Colonic mucosa (tissue), 4 donors: Measurements from ENCODE around the gene SUFU. TPM values are rescaled to one million over a fixed set of nuclear protein-coding genes. Genes with fewer than 3 reads are reported as not detected.

Experiments
- DNase-seq: peaks from one replicate; pipeline ENCODE4 v3.0.0-alpha.2; 2020
- H3K27ac ChIP-seq: fragments of 200-600 bp; one replicate; pipeline ENCODE4 v1.8.0; 2021
- H3K27me3 ChIP-seq: fragments of 200-600 bp; one replicate; pipeline ENCODE4 v1.8.0; 2021
- H3K36me3 ChIP-seq: fragments of 200-600 bp; one replicate; pipeline ENCODE4 v1.8.0; 2021
- H3K4me1 ChIP-seq: fragments of 200-600 bp; one replicate; pipeline ENCODE4 v1.8.0; 2021; ENCODE audit warnings: mild to moderate bottlenecking
- H3K4me3 ChIP-seq: fragments of 200-600 bp; one replicate; pipeline ENCODE4 v1.8.0; 2021
- H3K9ac ChIP-seq, 2 donors: one replicate each; pipeline ENCODE4 v1.7.0; 2013; ENCODE audit warnings: control low read depth in 2 of 2, low read depth in 2 of 2, low read length in 2 of 2
- H3K9me3 ChIP-seq: fragments of 200-600 bp; one replicate; pipeline ENCODE4 v1.8.0; 2021
- intact Hi-C: fragments of 100-400 bp; cut with DNase I; formaldehyde crosslinking; loops from one replicate; pipeline ENCODE4 v1.14.1; 2022
- total RNA-seq, 2 donors: library from RNA; stranded (reverse); fragmentation: NEBNext Ultra II Directional in 1 of 2; extraction: Animal tissue kit (Norgen Biotek cat#: 25700) in 1 of 2; gene quantifications; one replicate each; pipeline ENCODE4 v1.2.1, GENCODE V29; 2021
- TF ChIP-seq, protein P1 (sequence below): fragments of 200-600 bp; IDR thresholded peaks from one replicate; pipeline ENCODE4 v1.8.0; 2022; ENCODE audit warnings: antibody characterized with exemption, mild to moderate bottlenecking
- donor health status: healthy.
- donor health status: DM: no; HTN: no; CAD: no.
- donor health status: DM: no; HTN: no; CAD: no.

Gene SUFU
- total RNA-seq, 2 donors from 2014 or later = 7.6 to 8.6 TPM

DNA sequence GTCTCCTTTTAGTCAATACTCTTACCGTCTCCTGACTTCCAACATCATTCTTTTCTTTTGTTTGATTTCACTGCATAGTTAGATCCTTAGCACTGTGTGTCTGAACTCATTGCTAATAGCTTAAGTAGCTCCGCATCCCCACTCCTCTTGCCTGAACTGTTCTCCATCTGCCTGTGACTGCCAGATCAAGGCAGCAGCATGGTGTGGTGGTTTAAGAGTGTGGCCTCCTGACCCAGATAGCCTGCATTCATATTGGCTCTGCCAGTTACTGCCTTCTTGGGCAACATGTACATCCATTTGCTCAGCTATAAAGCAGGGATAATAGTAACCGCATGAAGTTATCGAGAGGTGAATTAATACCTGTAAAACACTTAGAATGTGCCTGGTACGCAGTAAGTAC, 50.8 kb downstream of the SUFU start:
- no peak for DNase-seq

DNA sequence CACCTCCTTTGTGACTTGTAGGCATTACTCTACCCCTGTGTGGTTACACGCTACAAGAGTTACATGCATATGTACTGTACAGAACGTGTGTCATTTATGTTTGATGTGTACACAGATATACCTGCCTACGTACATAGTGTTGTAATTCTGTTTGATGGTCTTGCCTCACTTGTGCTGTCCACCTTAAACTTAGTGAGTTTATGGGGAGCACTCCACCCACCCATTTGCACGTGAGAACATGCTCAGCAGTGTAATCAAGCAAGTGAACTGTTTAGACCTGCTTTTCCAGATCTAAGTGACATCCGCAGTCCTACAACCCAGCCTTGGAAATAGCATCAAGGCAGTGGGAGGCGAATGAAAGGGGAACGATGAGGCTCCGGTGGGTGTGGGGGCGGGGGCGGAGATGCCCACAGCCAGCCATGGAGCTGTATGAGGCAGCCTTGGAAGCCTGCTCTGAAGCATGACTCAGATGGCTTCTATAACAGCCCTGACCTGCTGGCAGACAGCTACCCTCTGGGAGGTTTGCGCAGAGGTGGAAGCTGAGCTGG, 52.1 kb downstream of the SUFU start:
- intact Hi-C loops = no loop called here
- Histone ChIP-seq H3K27me3 (no peaks in the 10 kb centered on the region), H3K9ac (no peak overlapping the region), H3K4me3 (no peak overlapping the region), H3K4me1 (no peaks in the 10 kb centered on the region), H3K9me3 (no peaks in the 10 kb centered on the region), H3K36me3 (no peaks in the 10 kb centered on the region), H3K27ac (no peak overlapping the region)
- DNase-seq = no peak
- TF ChIP-seq, protein P1, sequence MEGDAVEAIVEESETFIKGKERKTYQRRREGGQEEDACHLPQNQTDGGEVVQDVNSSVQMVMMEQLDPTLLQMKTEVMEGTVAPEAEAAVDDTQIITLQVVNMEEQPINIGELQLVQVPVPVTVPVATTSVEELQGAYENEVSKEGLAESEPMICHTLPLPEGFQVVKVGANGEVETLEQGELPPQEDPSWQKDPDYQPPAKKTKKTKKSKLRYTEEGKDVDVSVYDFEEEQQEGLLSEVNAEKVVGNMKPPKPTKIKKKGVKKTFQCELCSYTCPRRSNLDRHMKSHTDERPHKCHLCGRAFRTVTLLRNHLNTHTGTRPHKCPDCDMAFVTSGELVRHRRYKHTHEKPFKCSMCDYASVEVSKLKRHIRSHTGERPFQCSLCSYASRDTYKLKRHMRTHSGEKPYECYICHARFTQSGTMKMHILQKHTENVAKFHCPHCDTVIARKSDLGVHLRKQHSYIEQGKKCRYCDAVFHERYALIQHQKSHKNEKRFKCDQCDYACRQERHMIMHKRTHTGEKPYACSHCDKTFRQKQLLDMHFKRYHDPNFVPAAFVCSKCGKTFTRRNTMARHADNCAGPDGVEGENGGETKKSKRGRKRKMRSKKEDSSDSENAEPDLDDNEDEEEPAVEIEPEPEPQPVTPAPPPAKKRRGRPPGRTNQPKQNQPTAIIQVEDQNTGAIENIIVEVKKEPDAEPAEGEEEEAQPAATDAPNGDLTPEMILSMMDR = no peak

More for the DNA sequence above, 50.8 kb downstream of the SUFU start:
- Histone ChIP-seq H3K27me3 (no peaks in the 10 kb centered on the region), H3K27ac (no peak overlapping the region), H3K36me3 (no peaks in the 10 kb centered on the region), H3K9ac (no peak overlapping the region), H3K4me1 (no peaks in the 10 kb centered on the region), H3K4me3 (no peak overlapping the region), H3K9me3 (no peaks in the 10 kb centered on the region)
- TF ChIP-seq, protein P1 = no peak
- intact Hi-C loops = no loop called here

DNA sequence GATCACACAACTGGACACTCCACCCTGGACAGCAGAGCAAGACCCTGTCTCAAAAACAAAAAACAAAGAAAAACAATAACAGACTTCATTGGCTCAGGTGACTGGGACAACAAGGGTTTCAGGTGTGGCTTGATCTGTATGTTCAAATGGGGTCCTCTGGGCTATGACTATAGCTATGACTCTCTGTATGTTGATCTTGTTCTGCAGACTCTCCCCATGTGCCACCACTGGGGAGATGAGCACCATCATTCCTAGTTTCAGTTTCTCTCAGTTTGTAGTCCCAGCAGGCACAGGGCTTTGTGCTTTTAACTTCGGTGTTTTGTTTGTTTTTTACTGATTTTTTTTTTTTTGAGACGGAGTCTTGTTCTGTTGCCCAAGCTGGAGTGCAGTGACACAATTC, 53.8 kb downstream of the SUFU start:
- H3K9me3 ChIP-seq = no peaks in the 10 kb centered on the region
- TF ChIP-seq, protein P1 = no peak
- no peak for DNase-seq
- H3K36me3 ChIP-seq = no peaks in the 10 kb centered on the region
- H3K4me1 ChIP-seq = no peaks in the 10 kb centered on the region
- no peaks in the 10 kb centered on the region for H3K27me3 ChIP-seq
- intact Hi-C loops = no loop called here
- H3K27ac ChIP-seq = no peak overlapping the region
- H3K4me3 ChIP-seq = no peak overlapping the region
- peak overlapping the region in 1 of 2 donors; percentile 24 for H3K9ac ChIP-seq

DNA sequence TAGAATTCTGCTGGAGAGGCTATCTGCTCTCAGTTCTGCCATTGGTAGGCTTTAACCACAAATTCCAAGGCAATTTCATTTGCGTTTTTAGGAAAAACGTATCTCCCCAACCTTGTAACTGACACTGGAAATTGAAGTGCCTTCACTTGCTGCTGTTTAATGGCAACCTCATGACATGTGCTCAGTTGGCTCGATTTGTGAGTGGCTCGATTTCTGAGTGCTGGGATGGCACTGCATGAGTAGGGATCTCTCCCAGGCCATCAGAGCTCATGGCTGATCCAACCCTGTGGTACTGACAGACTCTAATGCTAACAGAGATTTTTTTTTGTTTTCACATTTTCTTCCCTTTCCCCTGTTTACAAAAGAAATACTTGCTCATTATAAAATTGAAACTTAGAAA, 56.0 kb downstream of the SUFU start:
- Histone ChIP-seq H3K27ac (no peak overlapping the region), H3K4me1 (no peaks in the 10 kb centered on the region), H3K9me3 (no peaks in the 10 kb centered on the region), H3K36me3 (no peaks in the 10 kb centered on the region), H3K9ac (no peak overlapping the region), H3K27me3 (no peaks in the 10 kb centered on the region), H3K4me3 (no peak overlapping the region)
- TF ChIP-seq, protein P1 = no peak
- intact Hi-C loops = no loop called here
- no peak for DNase-seq

DNA sequence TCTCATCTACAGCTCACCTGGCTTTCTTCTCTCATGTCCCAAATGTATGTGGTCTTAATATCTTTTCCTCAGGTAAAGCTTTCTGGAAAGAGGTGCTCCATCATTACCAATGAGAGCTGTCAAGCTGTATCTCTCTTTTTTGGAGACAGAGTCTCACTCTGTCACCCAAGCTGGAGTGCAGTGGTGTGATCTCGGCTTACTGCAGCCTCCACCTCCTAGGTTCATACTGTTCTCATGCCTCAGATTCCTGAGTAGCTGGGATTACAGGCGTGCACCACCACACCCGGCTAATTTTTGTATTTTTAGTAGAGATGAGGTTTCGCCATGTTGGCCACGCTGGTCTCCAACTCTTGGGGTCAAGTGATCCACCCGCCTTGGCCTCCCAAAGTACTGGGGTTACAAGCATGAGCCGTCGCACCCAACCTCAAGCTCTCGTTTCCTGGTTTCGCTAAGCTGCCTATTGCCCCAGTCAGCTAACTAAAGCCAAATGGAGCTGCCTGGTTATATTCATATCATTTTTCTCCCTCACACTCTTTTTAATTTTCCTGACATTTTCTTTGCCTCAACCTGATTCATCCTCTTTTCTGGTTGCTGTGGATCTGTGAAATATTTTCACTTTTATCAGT, 60.5 kb downstream of the SUFU start:
- intact Hi-C loops = no loop called here

More for the DNA sequence above, 60.5 kb downstream of the SUFU start:
- no peak overlapping the region for H3K9ac ChIP-seq
- no peaks in the 10 kb centered on the region for H3K27me3 ChIP-seq
- no peaks in the 10 kb centered on the region for H3K9me3 ChIP-seq
- no peak overlapping the region for H3K27ac ChIP-seq
- H3K4me1 ChIP-seq = no peaks in the 10 kb centered on the region
- no peaks in the 10 kb centered on the region for H3K36me3 ChIP-seq
- no peak overlapping the region for H3K4me3 ChIP-seq
- TF ChIP-seq, protein P1 = no peak
- DNase-seq = no peak
